SK-N-MC (cell line): ENCODE results near the gene CRIM1.

ENCODE experiments used
- DNase-seq: peaks from one replicate; pipeline ENCODE4 v3.0.0-alpha.2; 2011; ENCODE audit warnings: low read depth, low spot score
- H3K27ac ChIP-seq: fragments of 200-600 bp; sonication (generic); 2 replicates; pipeline ENCODE4 v1.5.1; 2016; ENCODE audit warnings: mixed run types
- H3K36me3 ChIP-seq: fragments of 200-600 bp; sonication (generic); 2 replicates; pipeline ENCODE4 v1.6.1; 2017; ENCODE audit warnings: antibody characterized with exemption, low read length, mixed read lengths; ENCODE audit not compliant: insufficient read depth
- H3K4me3 ChIP-seq: fragments of 200-600 bp; sonication (generic); 2 replicates; pipeline ENCODE4 v1.5.1; 2016
- H3K9ac ChIP-seq: fragments of 200-600 bp; sonication (generic); 2 replicates; pipeline ENCODE4 v1.8.0; 2017; ENCODE audit warnings: mixed run types, mixed read lengths; ENCODE audit not compliant: insufficient read length
- H3K9me3 ChIP-seq: fragments of 200-600 bp; sonication (generic); 2 replicates; pipeline ENCODE4 v1.6.1; 2017; ENCODE audit warnings: low read depth, mild to moderate bottlenecking, antibody characterized with exemption, low read length, moderate library complexity, mixed read lengths
- EZH2 ChIP-seq: fragments of 200-600 bp; sonication (generic); IDR thresholded peaks from one replicate; pipeline ENCODE4 v1.6.1; 2017; ENCODE audit warnings: antibody characterized with exemption
- FOXP2 ChIP-seq: optimal IDR thresholded peaks from 2 replicates; pipeline ENCODE3; 2011; ENCODE audit warnings: mild to moderate bottlenecking, moderate library complexity; ENCODE audit not compliant: insufficient read depth; ENCODE audit errors: extremely low read length, control extremely low read depth
- POLR2AphosphoS5 ChIP-seq: IDR thresholded peaks from 2 replicates; pipeline ENCODE4 v1.6.1; 2012; ENCODE audit warnings: mild to moderate bottlenecking, low read depth, low read length, borderline replicate concordance

CRIM1 gene

DNA sequence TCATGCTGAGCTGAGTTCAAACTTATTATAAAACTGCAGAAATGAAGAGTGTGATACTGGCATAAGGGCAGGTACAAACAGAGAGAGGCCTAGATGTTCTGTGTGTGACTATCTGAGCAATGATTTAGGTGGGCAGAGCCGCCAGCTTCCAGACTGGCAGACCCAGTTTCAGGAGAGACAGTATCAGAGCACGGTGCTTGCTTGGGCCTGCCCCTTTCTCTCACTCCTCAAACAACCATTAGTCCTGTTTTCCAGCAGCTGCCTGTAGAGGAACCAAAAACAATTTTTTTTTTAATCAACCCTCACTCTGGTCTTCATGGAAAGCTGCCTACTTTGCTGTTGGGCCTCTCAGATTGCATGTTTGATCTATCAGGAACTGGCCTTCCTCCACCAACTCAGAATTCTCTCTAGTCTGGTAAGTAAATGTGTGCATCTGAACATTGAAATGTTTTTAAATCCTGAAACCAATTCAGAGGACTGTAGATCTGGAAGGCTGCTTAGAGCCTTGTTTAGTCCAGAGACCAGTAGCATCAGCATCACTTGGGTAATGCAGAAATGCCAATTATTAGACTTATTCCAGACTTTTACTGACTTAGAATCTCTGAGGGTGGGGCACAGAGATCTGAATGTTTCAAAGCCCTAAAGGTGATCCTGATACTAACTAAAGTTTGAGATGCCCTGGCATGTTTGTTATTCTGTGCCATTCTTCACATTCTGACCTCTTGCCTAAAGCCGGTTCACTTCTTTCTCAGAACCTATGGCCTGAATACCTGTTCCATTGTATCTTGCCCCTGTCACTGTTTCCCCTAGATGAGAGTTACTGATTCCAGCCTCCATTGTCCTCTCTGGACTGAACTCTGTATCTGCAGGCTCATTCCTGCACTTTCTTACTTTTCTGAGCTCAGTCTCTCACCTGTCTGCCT, 24.8 kb upstream of the CRIM1 start:
- Histone ChIP-seq H3K9ac (no peak overlapping the region), H3K27ac (no peak overlapping the region), H3K36me3 (no peaks in the 10 kb centered on the region), H3K4me3 (no peak overlapping the region), H3K9me3 (no peaks in the 10 kb centered on the region)
- no peak for DNase-seq
- no peak for TF ChIP-seq POLR2AphosphoS5
- TF ChIP-seq EZH2: no peak
- no peak for TF ChIP-seq FOXP2

DNA sequence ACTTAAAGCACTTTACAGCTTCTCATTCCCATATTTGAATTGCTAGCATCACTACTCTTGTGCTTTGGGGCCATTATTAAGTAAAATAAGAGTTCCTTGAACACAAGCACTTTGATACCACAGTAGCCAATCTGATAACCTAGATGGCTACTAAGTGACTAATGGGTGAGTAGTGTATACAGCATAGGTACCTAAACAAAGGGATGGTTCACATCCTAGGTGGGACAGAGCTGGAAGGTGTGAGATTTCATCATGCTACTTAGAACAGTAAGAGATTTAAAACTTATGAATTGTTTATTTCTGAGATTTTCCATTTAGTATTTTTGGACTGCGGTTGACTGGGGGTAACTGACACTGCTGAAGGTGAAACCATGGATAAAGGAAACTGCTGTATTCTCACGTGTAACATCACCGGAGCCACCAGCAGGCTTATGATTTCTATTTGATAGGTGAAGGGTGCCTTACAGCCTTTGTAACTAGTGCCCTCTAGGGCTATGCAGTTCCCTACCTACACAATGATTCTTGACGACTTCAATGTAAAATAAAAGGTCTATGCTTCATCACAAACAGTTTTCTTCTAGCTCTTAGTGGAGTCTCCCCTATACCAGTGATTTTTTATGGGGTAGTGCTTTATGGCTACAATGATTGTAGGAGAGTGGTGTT, 22.1 kb upstream of the CRIM1 start:
- H3K36me3 ChIP-seq: no peaks in the 10 kb centered on the region
- no peak overlapping the region for H3K9ac ChIP-seq
- no peak overlapping the region for H3K4me3 ChIP-seq
- H3K9me3 ChIP-seq: no peaks in the 10 kb centered on the region
- H3K27ac ChIP-seq: no peak overlapping the region
- no peak for DNase-seq
- no peak for TF ChIP-seq EZH2
- no peak for TF ChIP-seq POLR2AphosphoS5
- no peak for TF ChIP-seq FOXP2

DNA sequence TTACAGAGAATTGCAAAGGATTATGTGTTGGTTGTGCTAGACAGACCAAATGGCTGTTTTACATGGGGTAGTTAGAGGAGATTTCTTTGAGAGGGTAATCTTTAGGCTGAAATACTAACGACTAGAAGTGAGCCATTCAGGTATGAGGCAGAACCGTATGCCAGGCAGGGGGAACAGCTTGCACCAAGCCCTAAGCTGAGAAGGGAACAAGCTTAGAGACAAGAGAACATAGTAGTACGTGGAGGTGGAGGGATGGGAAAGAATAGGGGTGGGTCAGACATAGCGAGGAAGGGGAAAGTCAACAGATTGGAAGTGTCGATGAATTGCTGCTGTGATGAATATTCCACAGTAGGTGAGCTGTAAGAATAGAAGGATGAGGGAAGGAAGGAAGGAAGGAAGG, 20.0 kb upstream of the CRIM1 start:
- no peaks in the 10 kb centered on the region for H3K9me3 ChIP-seq
- no peak overlapping the region for H3K27ac ChIP-seq
- DNase-seq: no peak
- no peak overlapping the region for H3K4me3 ChIP-seq
- no peak for TF ChIP-seq EZH2
- no peak overlapping the region for H3K9ac ChIP-seq
- H3K36me3 ChIP-seq: no peaks in the 10 kb centered on the region

DNA sequence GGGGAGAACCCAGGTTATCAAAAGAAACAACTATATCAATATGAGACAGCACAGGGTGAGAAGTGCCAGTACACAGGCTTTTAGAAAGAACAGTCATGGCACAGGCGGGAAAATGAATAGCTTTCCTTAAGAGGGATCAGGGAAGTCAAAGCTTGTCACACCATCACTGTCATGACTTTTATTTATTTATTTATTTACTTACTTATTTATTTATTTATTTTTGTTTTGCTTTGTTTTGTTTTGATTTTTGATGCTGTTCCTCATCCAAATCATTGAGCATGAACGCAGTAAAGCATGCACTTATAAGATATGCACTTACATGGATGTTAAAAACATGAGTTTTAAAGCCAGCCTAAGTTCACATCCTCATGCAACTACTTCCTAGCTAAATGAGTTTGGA, 19.3 kb upstream of the CRIM1 start:
- Histone ChIP-seq H3K27ac (no peak overlapping the region), H3K4me3 (no peak overlapping the region), H3K9me3 (no peaks in the 10 kb centered on the region), H3K9ac (no peak overlapping the region), H3K36me3 (no peaks in the 10 kb centered on the region)
- no peak for TF ChIP-seq EZH2
- no peak for TF ChIP-seq POLR2AphosphoS5
- TF ChIP-seq FOXP2: no peak
- no peak for DNase-seq

DNA sequence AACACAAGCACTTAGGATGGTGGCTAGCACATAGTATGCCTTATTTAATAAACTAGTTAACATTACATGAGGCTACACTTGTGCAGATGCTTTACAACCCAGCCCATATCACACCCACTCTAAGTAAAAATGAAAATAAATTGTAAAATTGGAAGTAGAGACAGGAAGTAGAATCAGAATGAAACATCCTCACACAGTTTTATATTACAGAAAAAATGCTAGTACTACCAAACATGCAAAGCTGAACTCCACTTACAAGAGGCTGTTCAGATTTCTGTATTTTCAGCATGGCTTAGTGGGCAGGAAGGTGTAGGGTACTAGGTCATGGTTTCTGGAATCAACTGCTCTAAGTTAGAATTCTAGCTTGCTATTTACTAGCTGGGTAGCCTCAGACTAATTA, 18.2 kb upstream of the CRIM1 start:
- H3K36me3 ChIP-seq: no peaks in the 10 kb centered on the region
- no peak for TF ChIP-seq POLR2AphosphoS5
- H3K4me3 ChIP-seq: no peak overlapping the region
- DNase-seq: no peak
- H3K9me3 ChIP-seq: no peaks in the 10 kb centered on the region
- H3K27ac ChIP-seq: no peak overlapping the region
- H3K9ac ChIP-seq: no peak overlapping the region

DNA sequence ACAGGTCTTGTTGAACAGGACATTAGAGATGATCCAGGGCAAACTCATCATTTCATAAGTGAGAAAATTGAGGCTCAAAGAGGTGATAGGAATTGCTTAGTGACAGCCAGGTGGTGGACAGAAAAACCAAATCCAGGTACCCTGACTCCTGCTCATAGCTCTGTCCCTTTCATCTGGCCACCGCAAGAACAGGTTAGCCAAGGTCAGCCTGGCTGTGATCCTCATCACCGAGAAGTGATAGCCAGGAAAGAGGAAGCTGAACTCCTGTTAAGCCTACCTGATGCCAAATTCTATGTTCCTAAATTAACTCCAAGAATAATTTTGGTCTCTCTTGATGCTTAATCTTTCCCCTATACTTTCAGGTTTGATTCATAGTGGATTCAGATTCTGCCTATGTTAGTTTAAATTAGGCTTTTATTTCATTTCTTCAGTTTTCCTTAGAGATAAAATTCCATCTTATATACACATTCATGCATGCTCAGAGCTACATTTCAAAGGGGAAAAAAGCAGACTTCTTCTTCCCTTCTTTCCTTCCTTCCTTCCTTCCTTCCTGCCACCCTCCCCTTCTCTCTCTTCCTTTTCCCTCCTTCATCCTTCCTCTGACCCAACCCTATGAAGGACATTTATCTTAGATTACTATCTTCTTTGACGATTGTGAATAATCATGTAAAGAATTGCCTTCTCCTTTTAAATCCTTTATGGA, 17.3 kb upstream of the CRIM1 start:
- no peak overlapping the region for H3K9ac ChIP-seq
- H3K27ac ChIP-seq: no peak overlapping the region
- DNase-seq: no peak
- H3K9me3 ChIP-seq: no peaks in the 10 kb centered on the region
- H3K36me3 ChIP-seq: no peaks in the 10 kb centered on the region
- TF ChIP-seq EZH2: no peak
- no peak for TF ChIP-seq POLR2AphosphoS5
- no peak for TF ChIP-seq FOXP2
- H3K4me3 ChIP-seq: no peak overlapping the region

DNA sequence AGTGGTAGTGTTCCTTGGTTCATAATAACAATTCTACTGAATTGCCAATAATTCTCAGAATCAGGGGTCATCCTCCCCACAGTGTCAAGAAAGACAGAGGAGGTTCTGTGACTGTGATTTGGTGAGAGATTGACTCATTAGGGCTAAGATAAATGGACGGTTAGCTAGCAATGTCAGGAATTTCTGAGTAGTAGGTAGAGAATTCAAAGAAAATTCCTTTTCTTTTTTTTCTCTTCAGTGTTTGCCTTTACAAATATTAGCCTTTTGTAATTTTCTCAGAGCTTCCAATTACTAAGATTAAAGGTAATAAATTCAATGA, 16.8 kb upstream of the CRIM1 start:
- H3K27ac ChIP-seq: no peak overlapping the region
- no peaks in the 10 kb centered on the region for H3K36me3 ChIP-seq
- no peak overlapping the region for H3K9ac ChIP-seq
- no peak for DNase-seq
- H3K9me3 ChIP-seq: no peaks in the 10 kb centered on the region
- TF ChIP-seq EZH2: no peak
- no peak for TF ChIP-seq FOXP2
- no peak for TF ChIP-seq POLR2AphosphoS5
- H3K4me3 ChIP-seq: no peak overlapping the region

DNA sequence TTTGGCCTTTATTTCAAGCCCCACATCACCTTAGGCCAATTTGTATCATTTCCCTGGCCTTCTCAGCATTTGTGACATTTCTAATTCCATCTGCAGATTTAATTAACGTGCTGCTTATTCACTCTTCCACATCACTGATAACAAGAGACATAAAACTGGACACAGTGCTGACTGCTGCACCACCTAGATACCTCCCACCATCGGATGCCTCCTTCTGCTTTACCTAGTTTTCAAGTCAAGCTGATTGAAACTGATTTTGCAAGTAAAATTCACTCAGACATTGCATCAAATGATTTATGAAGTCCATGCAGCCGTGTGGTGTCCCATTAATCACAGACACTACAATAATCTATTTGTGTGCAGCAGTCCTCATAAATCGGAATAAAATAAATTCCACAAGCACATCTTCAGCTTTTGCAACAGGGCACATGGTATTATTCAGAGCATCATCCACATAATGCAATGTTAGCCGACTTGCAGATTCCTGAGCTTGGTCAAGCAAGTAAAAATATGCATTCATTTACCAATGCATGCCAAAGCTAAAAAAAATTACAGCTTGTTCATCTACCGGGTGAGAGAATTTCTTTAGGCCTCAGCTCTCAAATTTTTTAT, 15.9 kb upstream of the CRIM1 start:
- H3K9ac ChIP-seq: no peak overlapping the region

More for the DNA sequence above, 15.9 kb upstream of the CRIM1 start:
- Histone ChIP-seq H3K4me3 (no peak overlapping the region), H3K27ac (no peak overlapping the region), H3K9me3 (no peaks in the 10 kb centered on the region), H3K36me3 (no peaks in the 10 kb centered on the region)
- no peak for DNase-seq
- TF ChIP-seq FOXP2 (no peak), POLR2AphosphoS5 (no peak), EZH2 (no peak)
